UCSD-AML1 (cell line): ENCODE measurements around the gene PRKG1.

Experiments used
- DNase-seq: peaks from one replicate; lab custom pipeline; 2025; ENCODE audit not compliant: unreplicated experiment; lab: John Stamatoyannopoulos, UW

PRKG1 gene

GRCh38 chr10:51074238-51075028, at the start of gene PRKG1:
Gene PRKG1 (plus strand): TSS chr10:51074487.
- DNase-seq = no peak

- DNase-seq = no peak
These were observed 45.9 kb upstream of the PRKG1 start for GRCh38 chr10:51028420-51028819.

GRCh38 chr10:51029172-51029641, 45.1 kb upstream of the PRKG1 start:
- DNase-seq = no peak

GRCh38 chr10:51030480-51030879, 43.8 kb upstream of the PRKG1 start:
- DNase-seq = no peak

- DNase-seq = no peak
These were observed 42.3 kb upstream of the PRKG1 start for GRCh38 chr10:51031950-51032349.

GRCh38 chr10:51034769-51035168, 39.5 kb upstream of the PRKG1 start:
- DNase-seq = no peak

GRCh38 chr10:51035344-51035743, 38.9 kb upstream of the PRKG1 start:
- DNase-seq = no peak

- no peak for DNase-seq
These were observed 28.4 kb upstream of the PRKG1 start for GRCh38 chr10:51045871-51046270.

- DNase-seq = no peak
These were observed 27.6 kb upstream of the PRKG1 start for GRCh38 chr10:51046654-51047053.

GRCh38 chr10:51047857-51048256, 26.4 kb upstream of the PRKG1 start:
- no peak for DNase-seq

- DNase-seq = no peak
These were observed 25.5 kb upstream of the PRKG1 start for GRCh38 chr10:51048792-51049191.

- DNase-seq = no peak
These were observed 22.1 kb upstream of the PRKG1 start for GRCh38 chr10:51052163-51052562.

GRCh38 chr10:51057925-51058324, 16.4 kb upstream of the PRKG1 start:
- DNase-seq = no peak

GRCh38 chr10:51063166-51063565, 11.1 kb upstream of the PRKG1 start:
- DNase-seq = no peak

- DNase-seq = no peak
These were observed 10.4 kb upstream of the PRKG1 start for GRCh38 chr10:51063659-51064535.

GRCh38 chr10:51066231-51066630, 8.1 kb upstream of the PRKG1 start:
- DNase-seq = peak; percentile 4

- DNase-seq = no peak
These were observed 2.1 kb upstream of the PRKG1 start for GRCh38 chr10:51072210-51072609.

- DNase-seq = no peak
These were observed 1.3 kb upstream of the PRKG1 start for GRCh38 chr10:51072921-51073434.

GRCh38 chr10:51073453-51074237, 642 bp upstream of the PRKG1 start:
- no peak for DNase-seq

- DNase-seq = no peak
These were observed 971 bp downstream of the PRKG1 start for GRCh38 chr10:51075043-51075872.
